Uterus (tissue), 2 donors: Measurements from ENCODE around the gene IL21R.

Experiments
- POLR2A ChIP-seq, 2 donors: fragments of 450-650 bp; IDR thresholded peaks; one replicate each; pipeline ENCODE4 v1.6.1; 2016; ENCODE audit warnings: antibody characterized with exemption in 2 of 2, mild to moderate bottlenecking in 1 of 2, moderate library complexity in 1 of 2
- TF ChIP-seq, protein P1 (sequence below), 4 experiments: fragments of 200-600 bp in 2 of 4; fragments of 450-650 bp in 2 of 4; sonication (generic) in 2 of 4; IDR thresholded peaks; one replicate each; pipeline ENCODE4 v1.5.1; 2016 to 2019; ENCODE audit warnings: antibody characterized with exemption in 4 of 4, mild to moderate bottlenecking in 2 of 4, moderate library complexity in 1 of 4

- TF ChIP-seq, protein P1, sequence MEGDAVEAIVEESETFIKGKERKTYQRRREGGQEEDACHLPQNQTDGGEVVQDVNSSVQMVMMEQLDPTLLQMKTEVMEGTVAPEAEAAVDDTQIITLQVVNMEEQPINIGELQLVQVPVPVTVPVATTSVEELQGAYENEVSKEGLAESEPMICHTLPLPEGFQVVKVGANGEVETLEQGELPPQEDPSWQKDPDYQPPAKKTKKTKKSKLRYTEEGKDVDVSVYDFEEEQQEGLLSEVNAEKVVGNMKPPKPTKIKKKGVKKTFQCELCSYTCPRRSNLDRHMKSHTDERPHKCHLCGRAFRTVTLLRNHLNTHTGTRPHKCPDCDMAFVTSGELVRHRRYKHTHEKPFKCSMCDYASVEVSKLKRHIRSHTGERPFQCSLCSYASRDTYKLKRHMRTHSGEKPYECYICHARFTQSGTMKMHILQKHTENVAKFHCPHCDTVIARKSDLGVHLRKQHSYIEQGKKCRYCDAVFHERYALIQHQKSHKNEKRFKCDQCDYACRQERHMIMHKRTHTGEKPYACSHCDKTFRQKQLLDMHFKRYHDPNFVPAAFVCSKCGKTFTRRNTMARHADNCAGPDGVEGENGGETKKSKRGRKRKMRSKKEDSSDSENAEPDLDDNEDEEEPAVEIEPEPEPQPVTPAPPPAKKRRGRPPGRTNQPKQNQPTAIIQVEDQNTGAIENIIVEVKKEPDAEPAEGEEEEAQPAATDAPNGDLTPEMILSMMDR (IDR thresholded peaks at IDR 0.05) = no peak
- TF ChIP-seq POLR2A (IDR thresholded peaks at IDR 0.05) = no peak
Measured at GRCh38 chr16:27498916-27499658, 97.1 kb downstream of the IL21R start.
